Neutrophil (primary cell): ENCODE data around the gene MSI2.

Source experiments
- H3K27ac ChIP-seq: fragments of 200-600 bp; sonication (generic); 2 replicates; pipeline ENCODE4 v1.5.1; 2016; ENCODE audit warnings: mild to moderate bottlenecking, moderate library complexity
- H3K27me3 ChIP-seq: fragments of 200-600 bp; sonication (generic); 2 replicates; pipeline ENCODE4 v1.6.0; 2016; ENCODE audit warnings: mild to moderate bottlenecking
- H3K36me3 ChIP-seq: fragments of 200-600 bp; sonication (generic); 2 replicates; pipeline ENCODE4 v1.5.1; 2017
- H3K4me1 ChIP-seq, 2 experiments: fragments of 200-600 bp in 1 of 2; sonication (generic) in 1 of 2; 1 replicate in 1 of 2; 2 replicates in 1 of 2; pipeline versions ENCODE4 v1.5.1 to v1.6.1; 2013 to 2016; ENCODE audit warnings: low read depth in 1 of 2, low read length in 1 of 2, mild to moderate bottlenecking in 1 of 2, moderate library complexity in 1 of 2; ENCODE audit not compliant: control insufficient read depth in 1 of 2, insufficient read depth in 1 of 2
- H3K4me3 ChIP-seq, 2 experiments: fragments of 200-600 bp in 1 of 2; sonication (generic) in 1 of 2; 1 replicate in 1 of 2; 2 replicates in 1 of 2; pipeline ENCODE4 v1.5.1; 2013 to 2016; ENCODE audit warnings: low read depth in 1 of 2, low read length in 1 of 2, mild to moderate bottlenecking in 1 of 2, moderate library complexity in 1 of 2
- H3K9me3 ChIP-seq: fragments of 200-600 bp; sonication (generic); 2 replicates; pipeline ENCODE4 v1.5.1; 2016
- TF ChIP-seq, protein P1 (sequence below): fragments of 200-600 bp; sonication (generic); IDR thresholded peaks from 2 replicates; pipeline ENCODE4 v1.5.1; 2016; ENCODE audit warnings: antibody characterized with exemption

MSI2 gene

DNA sequence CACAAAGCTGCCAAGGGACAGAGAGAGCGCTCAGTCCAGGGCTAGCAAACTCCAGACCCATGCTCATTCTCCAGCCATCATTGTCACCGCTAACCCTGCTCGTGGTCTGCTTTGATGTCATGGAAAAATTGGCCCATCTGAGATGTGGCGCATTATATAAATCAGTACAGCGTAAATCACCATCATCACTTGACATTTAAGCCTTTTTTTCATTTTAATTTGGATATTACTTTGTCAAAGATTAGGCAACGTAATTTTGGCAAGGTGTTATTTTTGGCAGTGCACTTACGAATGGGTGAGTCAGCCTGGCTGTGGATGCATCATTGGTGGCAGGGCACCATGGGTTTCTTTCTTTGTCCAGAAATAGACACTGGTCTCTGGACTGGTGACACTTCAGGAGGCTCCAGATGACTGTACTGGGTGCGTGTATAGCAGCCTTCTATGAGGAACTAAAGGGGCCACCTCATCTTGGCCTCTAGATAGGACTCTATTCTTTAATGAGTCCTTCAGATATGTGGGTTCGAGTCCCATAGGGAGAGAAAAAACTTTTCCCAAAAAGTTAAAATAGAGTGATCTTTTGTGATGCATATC lies 166.3 kb downstream of the MSI2 start:
- Histone ChIP-seq H3K27ac (no peak overlapping the region), H3K36me3 (no peaks in the 10 kb centered on the region), H3K4me3 (no peak overlapping the region)

GRCh38 chr17:57423541-57423940 lies 167.2 kb downstream of the MSI2 start:
- no peak overlapping the region for H3K4me3 ChIP-seq
- H3K9me3 ChIP-seq: no peaks in the 10 kb centered on the region
- TF ChIP-seq, protein P1, sequence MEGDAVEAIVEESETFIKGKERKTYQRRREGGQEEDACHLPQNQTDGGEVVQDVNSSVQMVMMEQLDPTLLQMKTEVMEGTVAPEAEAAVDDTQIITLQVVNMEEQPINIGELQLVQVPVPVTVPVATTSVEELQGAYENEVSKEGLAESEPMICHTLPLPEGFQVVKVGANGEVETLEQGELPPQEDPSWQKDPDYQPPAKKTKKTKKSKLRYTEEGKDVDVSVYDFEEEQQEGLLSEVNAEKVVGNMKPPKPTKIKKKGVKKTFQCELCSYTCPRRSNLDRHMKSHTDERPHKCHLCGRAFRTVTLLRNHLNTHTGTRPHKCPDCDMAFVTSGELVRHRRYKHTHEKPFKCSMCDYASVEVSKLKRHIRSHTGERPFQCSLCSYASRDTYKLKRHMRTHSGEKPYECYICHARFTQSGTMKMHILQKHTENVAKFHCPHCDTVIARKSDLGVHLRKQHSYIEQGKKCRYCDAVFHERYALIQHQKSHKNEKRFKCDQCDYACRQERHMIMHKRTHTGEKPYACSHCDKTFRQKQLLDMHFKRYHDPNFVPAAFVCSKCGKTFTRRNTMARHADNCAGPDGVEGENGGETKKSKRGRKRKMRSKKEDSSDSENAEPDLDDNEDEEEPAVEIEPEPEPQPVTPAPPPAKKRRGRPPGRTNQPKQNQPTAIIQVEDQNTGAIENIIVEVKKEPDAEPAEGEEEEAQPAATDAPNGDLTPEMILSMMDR: no peak
- H3K27ac ChIP-seq: no peak overlapping the region
- H3K4me1 ChIP-seq: peaks cover 9% of the 10 kb centered on the region in 2 experiments
- H3K36me3 ChIP-seq: no peaks in the 10 kb centered on the region
- no peaks in the 10 kb centered on the region for H3K27me3 ChIP-seq

More for the DNA sequence above, 166.3 kb downstream of the MSI2 start:
- Histone ChIP-seq H3K9me3 (no peaks in the 10 kb centered on the region), H3K27me3 (no peaks in the 10 kb centered on the region), H3K4me1 (peaks cover 9% of the 10 kb centered on the region in 2 experiments)
- TF ChIP-seq, protein P1: no peak

DNA sequence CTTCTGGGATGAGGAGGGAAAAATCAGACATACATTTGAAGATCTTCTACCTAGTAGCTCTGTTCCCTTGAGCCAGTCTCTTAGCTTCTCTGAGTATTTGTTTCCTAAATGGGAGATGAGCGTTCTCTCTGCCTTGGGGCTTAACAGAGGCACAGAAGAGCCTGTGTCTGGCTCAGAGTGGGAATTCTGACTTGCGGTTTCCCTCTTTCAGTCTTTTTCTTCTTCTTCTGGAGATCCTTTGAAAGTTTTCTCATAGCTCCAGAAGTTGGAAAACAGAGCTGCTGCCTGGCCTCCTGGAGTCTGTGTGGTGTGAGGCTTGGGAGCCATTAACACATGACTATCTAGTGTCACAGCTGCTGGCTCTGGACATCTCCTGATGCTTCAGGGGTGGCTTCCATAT lies 167.9 kb downstream of the MSI2 start:
- Histone ChIP-seq H3K27me3 (no peaks in the 10 kb centered on the region), H3K4me3 (no peak overlapping the region), H3K4me1 (peaks cover 9% of the 10 kb centered on the region in 2 experiments), H3K27ac (no peak overlapping the region), H3K36me3 (no peaks in the 10 kb centered on the region), H3K9me3 (no peaks in the 10 kb centered on the region)
- TF ChIP-seq, protein P1: no peak

- TF ChIP-seq, protein P1: no peak
- H3K4me3 ChIP-seq: no peak overlapping the region
- H3K9me3 ChIP-seq: no peaks in the 10 kb centered on the region
- no peak overlapping the region for H3K27ac ChIP-seq
- no peaks in the 10 kb centered on the region for H3K27me3 ChIP-seq
- H3K36me3 ChIP-seq: no peaks in the 10 kb centered on the region
- H3K4me1 ChIP-seq: peaks cover 9% of the 10 kb centered on the region in 2 experiments
Measured at GRCh38 chr17:57424777-57425188, 168.5 kb downstream of the MSI2 start.

- Histone ChIP-seq H3K9me3 (no peaks in the 10 kb centered on the region), H3K36me3 (no peaks in the 10 kb centered on the region), H3K27ac (no peak overlapping the region), H3K4me1 (peaks cover 9% of the 10 kb centered on the region in 2 experiments), H3K4me3 (no peak overlapping the region), H3K27me3 (no peaks in the 10 kb centered on the region)
- TF ChIP-seq, protein P1: no peak
Measured at GRCh38 chr17:57425431-57425830, 169.1 kb downstream of the MSI2 start.
